Endothelial cell of umbilical vein (primary cell): ENCODE data around the gene FYB1. TPM values are rescaled to one million over a fixed set of nuclear protein-coding genes. Genes with fewer than 3 reads are reported as not detected.

Source experiments
- BruUV-seq: library from RNA; stranded (reverse); fragments of 400-500 nt; replicated peaks from 2 replicates; lab custom pipeline; 2021; lab: Mats Ljungman, UMichigan
- CTCF ChIA-PET: fragments of 300-600, 350-600 bp; sonication (Branson Sonifier 250); formaldehyde crosslinking; loops from one replicate; lab custom pipeline; 2021; ENCODE audit warnings: antibody characterized with exemption, inconsistent platforms; lab: Charles Lee
- POLR2A ChIA-PET: fragments of 300-600, 350-600 bp; sonication (Branson Sonifier 250); formaldehyde crosslinking; loops from one replicate; lab custom pipeline; 2021; ENCODE audit warnings: antibody characterized with exemption, inconsistent platforms; lab: Charles Lee
- DNase-seq: peaks from one replicate; pipeline ENCODE4 v3.0.0-alpha.2; 2011; ENCODE audit warnings: low read depth, low spot score
- FAIRE-seq: peaks from 2 replicates; lab custom pipeline; 2011; peaks lifted over from hg19 to GRCh38; lab: Jason Lieb, UNC
- H2AFZ ChIP-seq: 2 replicates; pipeline ENCODE4 v1.6.0; 2012; ENCODE audit warnings: low read depth, low read length, control low read depth, inconsistent platforms
- H3K27ac ChIP-seq: 2 replicates; pipeline ENCODE4 v1.5.1; 2011; ENCODE audit warnings: low read depth, mild to moderate bottlenecking, control low read depth, low read length, moderate library complexity; ENCODE audit not compliant: insufficient read depth
- H3K27me3 ChIP-seq, 2 experiments: 2 replicates each; pipeline versions ENCODE4 v1.6.0 to v1.6.1; 2011; ENCODE audit warnings: low read length in 2 of 2, mixed read lengths in 1 of 2; ENCODE audit not compliant: control insufficient read depth in 2 of 2, insufficient read depth in 2 of 2
- H3K36me3 ChIP-seq, 2 experiments: 2 replicates in 1 of 2; 3 replicates in 1 of 2; pipeline ENCODE4 v1.5.1; 2011; ENCODE audit warnings: low read length in 2 of 2, mild to moderate bottlenecking in 1 of 2, moderate library complexity in 1 of 2; ENCODE audit not compliant: control insufficient read depth in 2 of 2, insufficient read depth in 2 of 2; ENCODE audit errors: extremely low read depth in 1 of 2
- H3K4me1 ChIP-seq: 3 replicates; pipeline ENCODE4 v1.5.1; 2011; ENCODE audit warnings: mild to moderate bottlenecking, low read length; ENCODE audit not compliant: control insufficient read depth, insufficient read depth; ENCODE audit errors: extremely low read depth
- H3K4me2 ChIP-seq: 2 replicates; pipeline ENCODE4 v1.6.1; 2011; ENCODE audit warnings: low read length, control low read depth, mixed read lengths; ENCODE audit not compliant: insufficient read depth
- H3K4me3 ChIP-seq, 3 experiments: fragments of 200-600 bp in 1 of 3; sonication (generic), shearing (Covaris generic) in 1 of 3; replicated peaks in 1 of 3; 2 replicates each; pipeline ENCODE4 v1.5.1; 2011 to 2016; ENCODE audit warnings: control low read depth in 3 of 3, low read length in 3 of 3, mild to moderate bottlenecking in 2 of 3, inconsistent platforms in 1 of 3, low read depth in 1 of 3, moderate library complexity in 1 of 3; ENCODE audit not compliant: insufficient read depth in 1 of 3
- H3K79me2 ChIP-seq: 2 replicates; pipeline ENCODE4 v1.6.0; 2012; ENCODE audit warnings: low read length, inconsistent platforms; ENCODE audit not compliant: control insufficient read depth, insufficient read depth
- H3K9ac ChIP-seq: replicated peaks from 2 replicates; pipeline ENCODE3; 2011; ENCODE audit warnings: low read length, control low read depth; ENCODE audit not compliant: insufficient read depth; ENCODE audit errors: extremely low read depth
- H3K9me1 ChIP-seq: replicated peaks from 3 replicates; pipeline ENCODE4 v1.6.0; 2011; ENCODE audit warnings: mild to moderate bottlenecking, low read length; ENCODE audit not compliant: control insufficient read depth, insufficient read depth; ENCODE audit errors: extremely low read depth
- H3K9me3 ChIP-seq: replicated peaks from 2 replicates; pipeline ENCODE4 v1.5.1; 2012; ENCODE audit warnings: low read length, inconsistent platforms; ENCODE audit not compliant: control insufficient read depth, insufficient read depth
- H4K20me1 ChIP-seq: replicated peaks from 2 replicates; pipeline ENCODE3; 2011; ENCODE audit warnings: mild to moderate bottlenecking, low read length; ENCODE audit not compliant: control insufficient read depth, insufficient read depth; ENCODE audit errors: extremely low read depth
- EZH2 ChIP-seq: IDR thresholded peaks from 2 replicates; pipeline ENCODE4 v1.6.1; 2012; ENCODE audit warnings: borderline replicate concordance, low read depth, mild to moderate bottlenecking, moderate library complexity, low read length, inconsistent platforms; ENCODE audit not compliant: severe bottlenecking
- GATA2 ChIP-seq: IDR thresholded peaks from 2 replicates; pipeline ENCODE4 v1.7.0; 2011; ENCODE audit warnings: low read depth, mild to moderate bottlenecking, moderate library complexity, mixed read lengths, low read length; ENCODE audit not compliant: insufficient read length, insufficient read depth
- JUN ChIP-seq: IDR thresholded peaks from 2 replicates; pipeline ENCODE4 v1.6.1; 2011; ENCODE audit warnings: borderline replicate concordance, low read depth; ENCODE audit not compliant: insufficient read length, insufficient read depth
- MYC ChIP-seq: IDR thresholded peaks from one replicate; pipeline ENCODE4 v1.6.1; 2011; ENCODE audit warnings: mild to moderate bottlenecking, low read depth, low read length
- POLR2A ChIP-seq: IDR thresholded peaks from 2 replicates; pipeline ENCODE4 v1.6.1; 2012; ENCODE audit warnings: low read depth, mild to moderate bottlenecking, control low read depth, low read length
- POLR2AphosphoS5 ChIP-seq: IDR thresholded peaks from 2 replicates; pipeline ENCODE4 v1.6.1; 2012; ENCODE audit warnings: low read depth, mild to moderate bottlenecking, control low read depth, low read length, moderate library complexity; ENCODE audit not compliant: insufficient read depth
- dilution Hi-C: fragments of 300-500 bp; cut with MboI; formaldehyde crosslinking; loops from one replicate; pipeline ENCODE4 v1.15.0; 2019; ENCODE audit warnings: low sequenced_read_pairs; ENCODE audit not compliant: extremely low pct_ligation_motif_present
- intact Hi-C: fragments of 100-400 bp; cut with micrococcal nuclease; formaldehyde crosslinking; loops from one replicate; pipeline ENCODE4 v1.10.0; 2022
- polyA plus RNA-seq, 4 experiments: library from polyadenylated mRNA; depleted of rRNA in 3 of 4; stranded (reverse) in 3 of 4; unstranded in 1 of 4; fragments of >200 nt; gene quantifications; 2 replicates each; pipeline versions ENCODE4 v1.2.1 to v1.2.3, GENCODE V29; 2011 to 2012; ENCODE audit warnings: missing spikeins in 1 of 4
- total RNA-seq: library from RNA; stranded (reverse); gene quantifications from 2 replicates; pipeline ENCODE4 v1.2.3, GENCODE V29; 2021
- TF ChIP-seq, protein P1 (sequence below), 2 donors: IDR thresholded peaks; 1 replicate in 1 of 2; 2 replicates in 1 of 2; pipeline ENCODE4 v1.5.1; 2011; ENCODE audit warnings: low read length in 2 of 2, mild to moderate bottlenecking in 2 of 2, moderate library complexity in 2 of 2, control low read depth in 1 of 2, inconsistent platforms in 1 of 2, low read depth in 1 of 2; ENCODE audit not compliant: insufficient read depth in 1 of 2; ENCODE audit errors: extremely low read depth in 1 of 2
- TF ChIP-seq, protein P2 (sequence below): IDR thresholded peaks from 2 replicates; pipeline ENCODE4 v1.6.1; 2011; ENCODE audit not compliant: insufficient read depth, insufficient read length

Gene FYB1
- total and polyA plus RNA-seq, 2 donors (not counting 3 experiments of a cell fraction or from before 2014, with no cell fraction given), result 0.44 TPM; not detected in 1

DNA sequence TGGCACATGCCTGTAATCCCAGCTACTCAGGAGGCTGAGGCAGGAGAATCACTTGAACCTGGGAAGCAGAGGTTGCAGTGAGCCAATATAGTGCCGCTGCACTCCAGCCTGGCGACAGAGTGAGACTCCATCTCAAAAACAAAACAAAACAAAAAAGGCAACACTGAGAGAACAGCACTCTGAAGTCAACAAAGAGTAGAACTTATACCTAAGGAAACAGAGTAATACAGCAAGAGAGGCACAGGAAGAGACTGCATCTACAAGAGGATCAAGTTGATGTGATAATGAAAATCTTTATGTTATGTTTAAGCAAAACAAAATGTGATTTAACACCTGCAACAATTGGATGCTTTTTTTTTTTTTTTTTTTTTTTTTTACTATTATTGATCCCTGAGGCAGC is 33.1 kb downstream of the FYB1 start:
- intact Hi-C loops (no loop called here), dilution Hi-C loops (no loop called here)
- FAIRE-seq (no peak), DNase-seq (no peak)
- no peak overlapping the region for H2AFZ ChIP-seq
- no peak overlapping the region for H3K4me2 ChIP-seq
- no peaks in the 10 kb centered on the region for H3K4me1 ChIP-seq
- no peaks in the 10 kb centered on the region for H4K20me1 ChIP-seq
- POLR2A ChIA-PET, result no interaction called here
- H3K36me3 ChIP-seq, result no peaks in the 10 kb centered on the region
- H3K79me2 ChIP-seq, result no peaks in the 10 kb centered on the region
- no peaks in the 10 kb centered on the region for H3K9me1 ChIP-seq
- H3K27me3 ChIP-seq, result no peaks in the 10 kb centered on the region
- TF ChIP-seq POLR2A (no peak), EZH2 (no peak), JUN (no peak), MYC (no peak), POLR2AphosphoS5 (no peak), GATA2 (no peak)
- TF ChIP-seq, protein P1, sequence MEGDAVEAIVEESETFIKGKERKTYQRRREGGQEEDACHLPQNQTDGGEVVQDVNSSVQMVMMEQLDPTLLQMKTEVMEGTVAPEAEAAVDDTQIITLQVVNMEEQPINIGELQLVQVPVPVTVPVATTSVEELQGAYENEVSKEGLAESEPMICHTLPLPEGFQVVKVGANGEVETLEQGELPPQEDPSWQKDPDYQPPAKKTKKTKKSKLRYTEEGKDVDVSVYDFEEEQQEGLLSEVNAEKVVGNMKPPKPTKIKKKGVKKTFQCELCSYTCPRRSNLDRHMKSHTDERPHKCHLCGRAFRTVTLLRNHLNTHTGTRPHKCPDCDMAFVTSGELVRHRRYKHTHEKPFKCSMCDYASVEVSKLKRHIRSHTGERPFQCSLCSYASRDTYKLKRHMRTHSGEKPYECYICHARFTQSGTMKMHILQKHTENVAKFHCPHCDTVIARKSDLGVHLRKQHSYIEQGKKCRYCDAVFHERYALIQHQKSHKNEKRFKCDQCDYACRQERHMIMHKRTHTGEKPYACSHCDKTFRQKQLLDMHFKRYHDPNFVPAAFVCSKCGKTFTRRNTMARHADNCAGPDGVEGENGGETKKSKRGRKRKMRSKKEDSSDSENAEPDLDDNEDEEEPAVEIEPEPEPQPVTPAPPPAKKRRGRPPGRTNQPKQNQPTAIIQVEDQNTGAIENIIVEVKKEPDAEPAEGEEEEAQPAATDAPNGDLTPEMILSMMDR (IDR thresholded peaks at IDR 0.05; ENCODE audit: extremely low read depth in 1 of 2, insufficient read depth in 1 of 2, low read depth in 1 of 2, low read length in 2 of 2), result no peak
- TF ChIP-seq, protein P2, sequence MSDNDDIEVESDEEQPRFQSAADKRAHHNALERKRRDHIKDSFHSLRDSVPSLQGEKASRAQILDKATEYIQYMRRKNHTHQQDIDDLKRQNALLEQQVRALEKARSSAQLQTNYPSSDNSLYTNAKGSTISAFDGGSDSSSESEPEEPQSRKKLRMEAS, result no peak
- no peak overlapping the region for H3K27ac ChIP-seq
- CTCF ChIA-PET, result interaction anchor here (0.7 to 1.6 kb wide), 2 partner anchors 31 to 677 kb away, joined by 3 to 5 read pairs; no protein-coding TSS in a partner anchor
- no peak overlapping the region for H3K4me3 ChIP-seq
- BruUV-seq, result no TSS peak
- H3K9ac ChIP-seq, result no peak overlapping the region
- no peaks in the 10 kb centered on the region for H3K9me3 ChIP-seq
